HCT116 (cell line): Measurements from ENCODE around the gene XYLT1.

Experiments
- ATF3 ChIP-seq: IDR thresholded peaks from 2 replicates; pipeline ENCODE4 v1.6.1; 2012
- CBX3 ChIP-seq: IDR thresholded peaks from 2 replicates; pipeline ENCODE4 v1.6.1; 2012; ENCODE audit warnings: low read depth
- CEBPB ChIP-seq: IDR thresholded peaks from 2 replicates; pipeline ENCODE4 v1.6.1; 2012; ENCODE audit warnings: low read depth
- CTCF ChIP-seq, 3 experiments: fragments of 200-600 bp in 1 of 3; sonication (generic) in 1 of 3; IDR thresholded peaks in 2 of 3; conservative IDR thresholded peaks in 1 of 3; 2 replicates each; pipeline ENCODE4 v1.5.1; 2012 to 2017; ENCODE audit warnings: low read depth in 2 of 3, low read length in 2 of 3, antibody characterized with exemption in 1 of 3, borderline replicate concordance in 1 of 3, control low read depth in 1 of 3, mild to moderate bottlenecking in 1 of 3, mixed read lengths in 1 of 3, mixed run types in 1 of 3, moderate library complexity in 1 of 3; ENCODE audit not compliant: insufficient read depth in 1 of 3
- POLR2A ChIP-seq: IDR thresholded peaks from 2 replicates; pipeline ENCODE4 v1.7.0; 2011; ENCODE audit warnings: borderline replicate concordance; ENCODE audit not compliant: insufficient read depth, insufficient read length; ENCODE audit errors: extremely low read depth
- POLR2AphosphoS5 ChIP-seq: IDR thresholded peaks from 2 replicates; pipeline ENCODE4 v1.6.1; 2011; ENCODE audit warnings: mild to moderate bottlenecking, low read depth, low read length, moderate library complexity
- RAD21 ChIP-seq: IDR thresholded peaks from 2 replicates; pipeline ENCODE4 v1.6.1; 2012; ENCODE audit warnings: low read depth, mild to moderate bottlenecking
- REST ChIP-seq: IDR thresholded peaks from 2 replicates; pipeline ENCODE4 v1.6.1; 2012; ENCODE audit warnings: low read depth
- SRF ChIP-seq: IDR thresholded peaks from 2 replicates; pipeline ENCODE4 v1.6.1; 2012; ENCODE audit warnings: low read depth
- ZBTB33 ChIP-seq: IDR thresholded peaks from 2 replicates; pipeline ENCODE4 v1.6.1; 2011; ENCODE audit warnings: mild to moderate bottlenecking, low read length, moderate library complexity; ENCODE audit not compliant: insufficient replicate concordance; ENCODE audit errors: extremely low read depth
- ZFX ChIP-seq: fragments of 450-650 bp; IDR thresholded peaks from 2 replicates; pipeline ENCODE4 v1.6.1; 2017

- TF ChIP-seq CTCF (IDR thresholded peaks at IDR 0.05 in 2 of 3, conservative IDR thresholded peaks at IDR 0.05 in 1 of 3; ENCODE audit: borderline replicate concordance in 1 of 3, insufficient read depth in 1 of 3, low read depth in 2 of 3, low read length in 2 of 3) = no peak
- no peak for TF ChIP-seq REST
- no peak for TF ChIP-seq ZBTB33
- no peak for TF ChIP-seq POLR2A
- no peak for TF ChIP-seq POLR2AphosphoS5
- no peak for TF ChIP-seq RAD21
- no peak for TF ChIP-seq ATF3
- no peak for TF ChIP-seq ZFX
- TF ChIP-seq CEBPB = no peak
- TF ChIP-seq CBX3 = no peak
- no peak for TF ChIP-seq SRF
These were observed 171.0 kb downstream of the XYLT1 start for GRCh38 chr16:17299790-17300189.
